GM19397 (cell line): ENCODE measurements around the gene KCNJ6.
"Not testable (repeated sequence)": the region's sequence is repeated elsewhere in the genome, so short reads cannot be mapped to it uniquely, and the experiment has no call there.

Experiments used
- ATAC-seq: cut with Tn5 transposase; IDR thresholded peaks from one replicate; pipeline ENCODE4 v1.9.1; 2021; ENCODE audit warnings: mild to moderate bottlenecking, moderate library complexity; ENCODE audit not compliant: unreplicated experiment

Gene KCNJ6

DNA sequence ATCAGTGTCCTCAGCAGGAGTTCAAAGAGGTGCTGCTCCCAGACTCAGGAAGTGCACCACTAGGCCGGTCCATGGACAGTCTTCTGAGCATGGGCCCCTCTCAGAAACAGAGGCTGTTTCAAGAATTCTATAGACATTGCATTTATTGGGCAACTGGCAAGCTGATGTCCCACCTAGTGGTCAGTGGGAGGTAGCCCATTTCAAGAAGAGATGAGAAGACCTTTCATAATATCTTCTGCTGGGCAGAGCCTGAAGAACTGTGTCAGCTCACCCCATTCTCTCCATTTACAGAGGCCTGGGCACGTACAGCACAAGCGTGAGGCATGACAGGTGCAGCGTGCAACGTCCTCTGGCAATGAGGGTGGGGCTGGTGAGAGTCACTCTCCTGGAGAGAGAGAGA is 333.7 kb downstream of the KCNJ6 start:
- ATAC-seq, result no peak

DNA sequence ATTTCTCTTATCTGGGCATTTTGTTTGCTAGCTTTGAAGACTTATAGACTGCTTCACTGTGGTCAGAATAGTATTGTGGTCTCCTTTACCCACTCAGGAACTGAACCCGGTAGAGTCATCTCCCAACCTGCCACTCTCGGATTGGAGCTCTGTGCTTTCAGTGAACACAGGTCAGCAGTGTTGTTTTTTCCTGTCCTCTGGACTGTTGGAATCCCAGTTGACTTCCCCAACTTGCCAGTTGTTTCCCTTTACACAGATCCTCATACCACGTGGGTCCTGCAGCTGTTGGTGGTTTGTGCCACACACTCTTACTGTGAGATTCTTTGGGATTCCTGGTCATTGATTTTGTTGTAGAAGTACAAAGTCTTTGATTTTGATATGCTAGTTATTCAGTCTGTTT is 335.6 kb downstream of the KCNJ6 start:
- ATAC-seq, result no peak

DNA sequence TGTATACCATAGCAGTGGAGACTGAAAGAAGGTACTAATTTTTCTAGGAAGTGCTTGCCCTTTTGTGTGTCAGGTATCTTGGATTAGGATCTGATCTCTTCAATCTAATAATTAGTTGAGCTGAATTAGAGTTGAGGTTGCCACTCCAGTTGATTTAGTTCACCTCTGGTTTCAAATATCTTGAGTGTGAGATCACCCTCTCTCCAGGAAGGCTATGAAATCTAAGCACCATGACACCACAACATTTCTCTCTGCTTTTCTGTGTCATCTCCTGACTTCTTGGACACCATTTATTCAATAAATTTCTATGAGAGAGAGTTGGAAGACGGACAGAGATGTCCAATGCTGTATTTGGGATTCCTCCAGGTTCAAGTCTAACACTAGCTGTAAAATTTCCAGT is 336.9 kb downstream of the KCNJ6 start:
- ATAC-seq, result no peak

DNA sequence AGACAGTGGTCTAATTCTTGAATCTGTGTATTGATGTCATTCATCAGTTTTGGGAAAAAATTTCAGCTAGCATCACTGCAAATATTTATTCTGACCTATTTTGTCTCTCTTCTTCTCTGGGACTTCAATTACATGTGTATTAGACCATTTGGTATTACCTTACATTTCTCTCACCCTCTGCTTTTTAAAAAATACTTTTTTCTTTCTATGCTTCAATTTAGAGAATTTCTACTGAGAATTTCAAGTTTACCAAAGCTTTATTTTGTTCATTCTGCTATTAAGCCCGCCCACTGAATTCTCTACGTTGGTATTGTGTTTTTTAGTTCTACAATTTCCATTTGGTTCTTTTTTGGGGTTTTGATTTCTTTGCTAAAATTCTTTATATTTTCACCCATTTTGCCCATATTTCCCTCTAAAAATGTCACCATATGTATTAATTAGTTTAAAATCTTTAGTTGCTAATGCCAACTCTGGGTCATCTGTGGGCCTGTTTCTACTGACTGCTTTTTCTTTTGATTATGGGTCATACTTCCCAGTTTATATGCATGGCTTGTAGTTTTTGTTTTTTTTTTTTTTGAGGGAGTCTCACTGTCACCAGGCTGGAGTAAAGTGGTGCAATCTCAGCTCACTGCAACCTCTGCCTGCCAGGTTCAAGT is 337.7 kb downstream of the KCNJ6 start:
- no peak for ATAC-seq

DNA sequence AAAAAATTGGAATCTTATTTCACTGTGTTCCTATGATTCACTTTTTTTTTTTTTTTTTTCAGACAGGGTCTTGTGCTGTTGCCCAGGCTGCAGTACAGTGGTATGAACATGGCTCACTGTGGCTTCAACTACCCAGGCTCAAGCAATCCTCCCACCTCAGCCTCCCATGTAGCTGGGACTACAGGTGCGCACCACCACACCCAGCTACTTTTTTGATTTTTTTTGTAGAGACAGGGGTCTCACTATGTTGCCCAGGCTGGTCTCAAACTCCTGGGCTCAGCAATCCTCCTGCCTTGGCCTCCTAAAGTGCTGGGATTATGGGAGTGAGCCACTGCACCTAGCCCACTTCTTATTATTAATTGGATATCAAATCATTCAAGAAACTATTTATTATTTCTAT is 339.3 kb downstream of the KCNJ6 start:
- ATAC-seq, result not testable (repeated sequence)

DNA sequence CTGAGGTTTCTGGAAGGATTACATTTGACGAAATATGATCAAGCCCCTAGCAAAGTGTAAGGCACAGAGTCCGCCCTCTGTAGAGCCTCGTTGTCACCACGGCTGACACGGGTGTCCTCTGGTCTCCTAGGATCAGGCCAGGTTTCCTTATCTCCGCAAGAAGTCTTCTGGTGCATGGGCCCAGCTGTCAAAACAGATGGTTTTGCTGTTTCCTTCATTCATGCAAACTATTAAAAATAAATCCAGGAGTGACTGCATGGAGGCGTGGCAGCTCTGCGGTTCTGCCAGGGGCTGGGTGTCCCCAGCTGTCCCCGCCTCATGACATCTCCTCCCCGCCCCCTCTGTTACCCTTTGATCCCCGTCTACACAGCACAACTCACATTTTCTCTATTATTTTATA is 340.7 kb downstream of the KCNJ6 start:
- ATAC-seq, result no peak

DNA sequence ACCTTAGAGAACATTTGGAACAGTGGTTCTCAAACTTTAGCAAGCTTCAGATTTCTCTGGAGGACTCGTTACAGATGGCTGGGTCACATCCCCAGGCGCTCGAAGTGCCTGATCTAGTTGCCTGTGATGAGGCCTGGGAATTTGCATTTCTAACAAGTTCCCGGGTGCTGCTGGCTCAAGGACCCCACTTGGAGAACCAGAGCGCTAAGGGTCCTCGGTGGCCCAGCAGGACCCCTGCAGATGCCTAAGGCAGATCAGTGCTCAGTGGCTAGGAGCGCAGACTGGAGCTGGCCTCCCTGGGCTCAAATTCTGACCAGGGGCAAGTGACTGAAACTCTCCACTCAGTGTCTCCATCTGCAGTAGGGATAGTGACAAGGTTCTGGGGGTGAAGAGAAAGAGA is 341.5 kb downstream of the KCNJ6 start:
- ATAC-seq, result no peak

DNA sequence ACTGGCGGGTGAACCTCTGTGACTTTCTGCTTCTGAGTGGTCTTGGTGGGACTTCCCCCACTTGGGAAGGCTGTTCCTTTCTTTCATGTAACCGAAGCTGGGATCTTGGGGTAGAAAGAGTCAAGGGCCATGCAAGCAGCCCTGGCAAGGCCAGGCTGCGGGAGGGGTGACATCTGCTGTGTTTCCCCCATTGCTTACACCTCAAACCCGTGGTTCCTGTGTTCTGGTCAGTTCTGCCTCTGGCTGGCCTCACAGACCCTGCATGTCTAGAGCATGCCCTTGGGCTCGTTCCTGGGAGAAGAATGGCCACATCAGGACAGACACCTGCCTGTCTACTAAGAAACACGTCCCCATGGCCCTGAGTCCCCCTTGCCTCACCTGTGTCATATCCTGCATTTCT is 341.9 kb downstream of the KCNJ6 start:
- no peak for ATAC-seq

DNA sequence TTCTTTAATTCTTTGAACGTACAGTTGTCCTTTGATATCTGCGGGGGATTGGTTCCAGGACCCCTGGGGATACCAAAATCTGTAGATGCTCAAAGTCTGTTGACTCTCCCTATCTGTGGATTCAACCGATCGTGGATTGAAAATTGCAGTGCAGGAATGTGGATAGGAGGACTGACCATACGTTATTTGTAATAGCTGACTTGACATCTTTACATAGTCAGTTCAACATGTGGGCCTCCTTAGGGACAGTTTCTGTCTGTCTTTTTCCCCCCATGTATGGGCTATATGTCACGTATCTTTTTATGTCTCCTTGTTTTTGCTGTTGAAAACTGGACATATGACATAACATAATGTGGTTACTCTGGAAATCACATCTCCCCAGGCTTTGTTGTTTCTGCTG is 344.8 kb downstream of the KCNJ6 start:
- ATAC-seq, result no peak

DNA sequence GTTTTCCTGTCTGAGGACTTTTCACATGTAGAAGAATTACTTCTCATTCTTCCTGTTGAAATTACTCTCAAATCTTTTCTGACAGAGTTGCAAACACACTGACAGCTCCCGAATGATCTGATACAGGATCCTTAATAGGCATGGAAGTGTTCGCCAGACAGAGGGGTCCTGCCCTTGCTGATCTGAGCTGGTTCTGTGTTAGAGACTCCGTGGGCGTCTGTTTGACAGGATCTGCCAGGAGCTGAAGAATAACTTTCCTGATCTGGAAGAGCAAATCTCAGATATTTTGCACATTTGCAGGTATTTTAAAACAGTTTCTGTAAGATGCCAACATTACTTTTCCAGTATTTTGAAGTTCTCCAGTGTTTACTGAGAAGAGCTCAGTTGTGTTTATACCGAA is 347.3 kb downstream of the KCNJ6 start:
- no peak for ATAC-seq

DNA sequence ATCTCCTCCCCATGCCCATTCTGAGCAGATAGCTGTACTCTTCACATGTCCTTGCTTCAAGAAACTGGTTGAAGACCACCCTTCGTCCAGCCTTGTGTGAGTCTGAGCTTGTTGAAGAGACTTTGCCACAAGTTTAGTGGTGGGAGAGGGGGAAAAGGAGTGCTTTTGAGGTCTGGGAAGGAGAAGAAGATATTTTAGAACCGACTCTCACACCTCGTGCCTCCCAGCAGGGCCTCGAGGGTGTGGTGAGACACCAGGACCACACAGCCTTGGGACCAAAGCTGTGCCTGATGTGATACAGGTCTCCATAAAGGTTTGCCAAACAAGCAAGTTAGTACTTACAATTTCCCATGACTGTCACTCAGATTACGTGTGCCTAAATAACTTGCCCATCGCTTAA is 347.8 kb downstream of the KCNJ6 start:
- ATAC-seq, result no peak

DNA sequence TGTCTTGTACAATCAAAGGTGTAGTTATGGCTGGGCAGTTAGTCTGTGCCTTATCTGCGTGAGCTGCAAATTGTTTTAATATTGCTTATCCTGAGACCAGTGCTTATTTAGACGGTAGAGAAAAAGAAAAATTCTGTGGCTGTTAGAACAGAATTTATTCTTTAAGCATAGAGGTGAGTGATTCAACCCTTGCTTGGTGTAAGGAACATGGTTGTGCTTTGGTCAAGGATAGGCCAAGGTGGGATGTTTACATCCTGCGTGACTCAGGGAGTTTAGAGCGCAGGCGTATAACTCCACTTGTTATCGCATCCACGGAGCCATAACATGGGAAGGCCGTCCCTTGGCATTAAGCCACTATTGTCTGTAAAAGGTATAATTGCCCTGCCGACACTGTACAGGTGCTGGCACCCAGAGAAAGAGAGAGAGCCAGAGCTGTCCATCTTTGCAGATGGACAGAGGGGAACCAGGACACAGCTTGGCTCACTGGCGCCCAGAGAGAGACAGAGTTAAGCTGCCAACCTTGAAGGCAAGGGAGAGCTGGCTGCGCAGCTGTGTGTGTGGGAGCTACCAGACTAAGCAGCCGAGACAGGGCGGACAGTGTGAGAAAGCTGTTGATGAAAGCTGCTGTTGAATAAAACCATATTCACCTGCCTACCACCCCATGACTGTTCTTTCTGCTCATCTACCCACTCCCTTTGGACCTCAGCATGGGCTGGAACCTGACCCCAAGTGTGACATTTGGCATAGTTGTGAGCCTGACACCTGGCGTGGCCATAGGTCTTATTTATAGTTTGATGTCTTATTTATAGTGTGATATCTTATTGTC is 349.3 kb downstream of the KCNJ6 start:
- no peak for ATAC-seq

DNA sequence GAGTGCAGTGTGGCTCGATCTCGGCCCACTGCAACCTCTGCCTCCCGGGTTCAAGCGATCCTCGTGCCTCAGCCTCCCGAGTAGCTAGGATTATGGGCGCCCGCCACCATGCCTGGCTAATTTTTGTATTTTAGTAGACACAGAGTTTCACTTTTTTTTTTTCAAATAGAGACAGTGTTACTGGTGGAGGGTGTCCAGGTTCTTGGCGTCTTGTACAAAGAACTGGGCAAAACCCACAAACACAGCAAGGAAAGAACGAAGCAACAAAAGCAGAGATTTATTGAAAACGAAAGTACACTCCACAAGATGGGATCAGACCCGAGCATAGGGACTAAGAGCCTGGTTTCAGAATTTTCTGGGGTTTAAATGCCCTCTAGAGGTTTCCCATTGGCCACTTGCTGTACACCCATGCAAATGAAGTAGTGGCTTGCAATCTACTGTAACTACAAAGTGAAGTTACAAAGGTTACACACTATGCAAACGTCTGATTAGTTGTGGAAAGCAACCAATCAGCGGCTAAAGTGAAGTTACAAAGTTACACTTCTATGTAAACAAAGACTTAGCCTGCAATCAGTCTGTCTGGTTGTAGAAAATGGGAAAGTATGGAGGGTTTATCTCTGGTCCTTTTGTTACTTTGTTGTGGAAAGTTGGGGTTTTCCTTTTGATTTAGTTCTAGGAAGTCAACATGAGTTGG is 350.6 kb downstream of the KCNJ6 start:
- ATAC-seq, result no peak

DNA sequence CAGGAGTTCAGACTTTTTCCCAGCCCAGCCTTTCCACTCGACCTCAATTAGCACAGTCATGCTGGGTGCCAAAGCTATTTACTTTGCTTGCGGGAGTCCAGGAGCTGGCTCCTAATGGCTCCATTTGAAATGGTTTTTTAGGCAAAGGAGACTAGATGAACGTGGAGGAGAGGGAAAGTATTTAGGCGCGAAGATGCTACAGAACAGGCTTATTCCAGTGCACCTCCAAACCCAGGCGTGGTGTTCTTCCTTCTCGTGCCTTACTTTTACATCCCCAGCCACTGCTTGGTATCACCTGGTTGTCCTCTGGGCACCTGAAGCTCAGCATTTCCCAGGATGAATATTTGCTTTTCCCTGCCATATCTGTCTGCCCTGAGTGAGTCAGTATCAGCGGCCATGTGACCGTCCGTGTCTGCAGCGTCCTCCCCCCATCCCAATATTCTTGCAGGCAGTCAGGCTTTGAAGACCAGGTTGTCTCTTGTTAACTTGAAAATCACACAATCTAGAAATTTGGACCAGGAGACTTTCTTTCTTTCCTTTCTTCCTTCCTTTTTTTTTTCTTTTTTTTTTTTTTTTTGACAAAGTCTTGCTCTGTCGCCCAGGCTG is 351.2 kb downstream of the KCNJ6 start:
- ATAC-seq, result no peak

DNA sequence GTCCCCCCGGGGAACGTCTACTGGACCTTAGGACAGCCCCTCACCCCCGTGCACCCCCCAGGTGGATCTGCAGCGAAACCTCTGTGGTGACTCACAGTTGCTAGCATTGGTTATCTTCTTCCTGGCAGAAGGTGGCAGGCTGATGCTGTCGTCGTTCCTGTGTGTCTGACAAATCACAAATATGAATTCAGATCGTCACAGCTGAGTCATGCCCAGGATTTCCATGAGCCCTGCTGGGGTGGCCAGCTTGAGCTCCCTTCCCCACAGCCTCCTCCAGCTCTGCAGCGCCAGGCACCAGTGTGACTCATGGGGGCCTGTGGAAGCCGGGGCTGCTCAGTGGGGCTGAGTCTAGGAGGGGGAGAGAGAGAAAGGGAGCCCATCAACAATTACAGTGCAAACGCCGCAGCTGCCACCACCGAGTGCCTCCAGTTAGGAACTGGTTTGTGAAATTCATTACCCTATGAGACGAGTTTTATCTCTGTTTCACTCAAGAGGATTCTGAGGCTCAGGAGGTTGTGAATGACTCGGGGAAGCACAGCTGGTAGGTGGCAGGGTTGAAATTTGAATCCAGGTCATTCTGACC is 351.8 kb downstream of the KCNJ6 start:
- peak; percentile 28 for ATAC-seq

DNA sequence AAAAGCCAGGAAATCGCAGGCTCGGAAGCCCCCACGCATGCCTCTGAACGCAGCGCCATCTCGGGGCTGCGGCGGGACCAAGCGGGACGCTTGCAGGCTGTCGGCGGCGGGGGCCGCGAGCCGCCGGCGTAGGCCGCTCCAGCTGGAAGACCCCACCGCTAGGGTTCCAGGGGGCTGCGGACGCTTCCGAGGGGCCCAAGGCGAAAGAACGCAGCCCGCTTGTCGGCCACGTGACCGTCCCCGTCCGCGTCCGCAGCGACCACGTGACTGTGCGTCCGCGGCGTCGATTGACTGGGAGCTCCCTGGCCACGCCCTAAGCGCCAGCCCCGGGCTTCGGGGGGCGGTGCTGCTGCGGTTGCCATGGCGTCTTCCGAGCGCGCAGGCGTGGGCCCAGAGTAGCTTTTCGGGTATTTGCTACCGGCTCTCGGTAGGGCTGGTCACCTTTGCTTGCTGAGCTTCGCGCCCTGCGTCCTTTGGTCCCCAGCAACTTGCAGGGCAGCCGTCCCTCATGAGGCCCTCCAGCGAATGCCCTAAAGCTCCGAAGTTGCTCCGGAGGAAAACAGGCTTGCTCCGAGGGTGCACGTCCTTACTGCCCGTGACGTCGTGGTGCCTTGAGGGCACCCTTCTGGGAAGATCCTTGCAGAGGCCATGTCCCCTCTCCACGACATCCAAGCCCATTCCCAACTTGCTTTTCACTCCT is 352.5 kb downstream of the KCNJ6 start:
- ATAC-seq, result peak; percentile 94

DNA sequence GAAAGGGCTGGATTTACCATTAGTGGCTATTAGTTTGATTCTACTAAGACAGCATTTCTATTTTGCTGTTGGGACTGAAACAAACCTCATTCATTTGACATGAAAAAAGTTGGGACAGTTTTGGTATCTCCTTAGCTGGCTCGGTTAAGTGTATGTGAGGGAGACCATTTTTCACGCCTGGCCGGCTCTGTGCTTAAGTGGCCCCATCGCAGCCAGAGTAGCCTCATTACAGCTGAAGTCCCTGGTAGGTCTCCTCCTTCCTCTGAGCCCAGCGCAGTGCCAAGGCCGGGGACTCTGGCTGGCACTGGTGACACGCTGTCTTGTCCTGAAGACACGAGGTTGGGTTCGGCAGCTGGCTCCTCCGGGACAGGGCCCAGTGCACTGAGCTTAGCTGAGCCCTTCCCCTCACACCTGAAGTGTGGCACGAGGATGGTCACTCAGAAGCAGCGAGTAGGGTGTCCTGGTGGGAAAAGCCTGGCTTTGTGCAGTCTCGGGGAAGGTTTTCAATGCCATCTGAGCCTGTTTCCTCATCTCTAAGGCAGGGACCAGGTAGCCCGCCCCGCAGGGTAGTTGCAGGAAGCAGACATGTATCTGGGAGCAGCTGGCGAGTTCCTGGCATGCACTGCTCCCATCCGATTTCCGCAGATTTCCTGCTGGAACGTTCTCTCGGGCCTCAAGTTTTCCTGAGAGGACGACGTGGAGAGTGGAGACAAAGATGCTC is 353.2 kb downstream of the KCNJ6 start:
- ATAC-seq, result peak; percentile 4

DNA sequence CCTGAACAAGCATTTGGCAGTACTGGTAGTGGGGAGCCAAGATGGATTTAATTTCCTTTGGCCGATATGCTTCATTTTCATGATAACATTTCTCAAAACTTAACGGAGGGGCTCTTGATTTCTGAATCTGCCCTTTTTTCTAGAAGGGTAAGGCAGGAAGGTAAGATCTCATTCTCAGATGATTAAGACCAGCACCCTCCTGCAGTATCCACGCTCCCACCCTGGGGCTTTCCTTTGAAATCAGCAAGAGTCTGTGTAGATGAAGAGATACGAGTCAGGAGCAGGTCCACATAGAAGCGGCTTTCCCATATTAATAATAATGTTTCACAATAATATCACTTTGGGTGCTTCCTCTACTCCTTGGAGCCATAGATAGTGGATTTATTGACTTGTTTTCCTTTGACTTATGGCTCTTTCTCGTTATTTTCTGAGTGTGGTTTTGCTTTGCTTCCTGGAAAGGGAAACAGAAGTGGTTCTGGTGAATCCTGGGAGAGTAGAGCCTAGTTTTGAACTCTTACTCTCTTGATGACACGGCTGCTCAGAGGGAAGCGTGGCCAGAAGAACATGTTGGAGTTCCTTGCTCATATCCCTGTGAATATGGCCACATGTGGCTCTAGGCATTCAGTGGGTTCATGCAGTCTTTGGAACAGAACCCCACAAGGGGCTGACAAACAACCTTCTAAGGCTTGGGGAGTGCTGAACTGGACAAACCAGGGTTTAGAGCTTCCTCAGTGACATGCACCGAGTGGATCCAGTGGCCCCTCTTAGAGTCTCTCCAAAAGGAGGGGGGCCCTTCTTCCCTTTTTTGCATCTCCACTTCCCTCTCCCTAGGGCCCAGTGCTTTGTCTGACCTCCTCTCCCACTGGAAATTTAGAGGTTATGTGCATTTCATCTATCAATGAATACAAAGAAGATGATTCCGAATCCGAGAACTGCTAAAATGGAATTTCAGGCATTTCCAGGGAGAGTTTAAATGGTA is 354.0 kb downstream of the KCNJ6 start:
- ATAC-seq, result no peak

DNA sequence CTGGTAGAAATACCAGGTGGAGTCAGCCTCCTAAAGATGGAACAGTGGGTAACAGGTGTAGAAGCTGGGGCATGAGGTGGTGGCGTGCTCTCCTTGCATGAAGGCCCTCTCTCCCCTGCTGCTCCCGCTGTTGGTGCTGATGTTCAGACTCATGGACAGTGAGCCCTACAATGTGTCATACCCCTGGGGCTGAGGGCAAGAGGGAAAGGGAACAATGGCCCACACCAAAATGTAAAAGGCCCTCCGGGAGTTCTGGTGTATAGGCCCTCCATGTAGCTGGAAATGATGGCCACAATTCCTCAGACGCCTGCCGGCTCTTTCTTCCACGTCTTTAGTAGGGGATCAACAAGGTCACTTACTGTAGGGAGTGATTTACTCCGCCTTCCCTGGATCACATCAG is 354.8 kb downstream of the KCNJ6 start:
- ATAC-seq, result no peak
